Osteoblast (primary cell): ENCODE data around the gene CDKL2. TPM values are rescaled to one million over a fixed set of nuclear protein-coding genes. Genes with fewer than 3 reads are reported as not detected.

Experiments used
- DNase-seq: peaks from one replicate; pipeline ENCODE4 v3.0.0; 2011; ENCODE audit warnings: low spot score, mixed read lengths; ENCODE audit not compliant: insufficient read length; ENCODE audit errors: missing footprints
- H2AFZ ChIP-seq: 2 replicates; pipeline ENCODE4 v1.6.0; 2011; ENCODE audit warnings: mild to moderate bottlenecking, low read length
- H3K27ac ChIP-seq: 2 replicates; pipeline ENCODE4 v1.5.1; 2011; ENCODE audit warnings: mild to moderate bottlenecking, low read depth, low read length, moderate library complexity
- H3K27me3 ChIP-seq: 2 replicates; pipeline ENCODE4 v1.6.0; 2012; ENCODE audit warnings: mild to moderate bottlenecking, control low read depth, inconsistent platforms, low read length, moderate library complexity; ENCODE audit not compliant: insufficient read depth
- H3K36me3 ChIP-seq: 2 replicates; pipeline ENCODE4 v1.5.1; 2011; ENCODE audit warnings: mild to moderate bottlenecking, low read length, control low read depth, moderate library complexity; ENCODE audit not compliant: insufficient read depth
- H3K4me1 ChIP-seq: 2 replicates; pipeline ENCODE4 v1.5.1; 2011; ENCODE audit warnings: mild to moderate bottlenecking, low read length, control low read depth, moderate library complexity; ENCODE audit not compliant: insufficient read depth
- H3K4me2 ChIP-seq: 2 replicates; pipeline ENCODE4 v1.6.0; 2011; ENCODE audit warnings: mild to moderate bottlenecking, low read length; ENCODE audit not compliant: insufficient read depth
- H3K4me3 ChIP-seq: fragments of 200-600 bp; sonication (generic); 3 replicates; pipeline ENCODE4 v1.5.1; 2012; ENCODE audit warnings: mild to moderate bottlenecking, low read length, inconsistent platforms; ENCODE audit not compliant: insufficient read depth
- H3K79me2 ChIP-seq: 2 replicates; pipeline ENCODE4 v1.6.0; 2012; ENCODE audit warnings: mild to moderate bottlenecking, low read length, control low read depth, inconsistent platforms; ENCODE audit not compliant: insufficient read depth
- H3K9me3 ChIP-seq: 2 replicates; pipeline ENCODE4 v1.5.1; 2011; ENCODE audit warnings: low read depth, low read length, control low read depth
- H4K20me1 ChIP-seq: 2 replicates; pipeline ENCODE4 v1.6.0; 2012; ENCODE audit warnings: mild to moderate bottlenecking, low read length, control low read depth; ENCODE audit not compliant: insufficient read depth
- CTCF ChIP-seq: IDR thresholded peaks from 2 replicates; pipeline ENCODE4 v1.5.1; 2011; ENCODE audit warnings: mild to moderate bottlenecking, low read depth, low read length, moderate library complexity; ENCODE audit errors: extremely low read depth
- small RNA-seq: library from RNA; depleted of rRNA; stranded (forward); fragments of <200 nt; gene quantifications from one replicate; pipeline ENCODE3, GENCODE V24; 2012
- total RNA-seq: library from RNA; depleted of rRNA; stranded (reverse); fragments of >200 nt; gene quantifications from 2 replicates; pipeline ENCODE4 v1.2.3, GENCODE V29; 2012

CDKL2 gene
- total RNA-seq, 1 donor: 0.72 TPM

- no peak for TF ChIP-seq CTCF
- H3K9me3 ChIP-seq: no peaks in the 10 kb centered on the region
- no peaks in the 10 kb centered on the region for H4K20me1 ChIP-seq
- no peak overlapping the region for H3K4me2 ChIP-seq
- peaks cover 33% of the 10 kb centered on the region for H3K36me3 ChIP-seq
- no peak overlapping the region for H3K4me3 ChIP-seq
- no peaks in the 10 kb centered on the region for H3K27me3 ChIP-seq
- no peak overlapping the region for H3K27ac ChIP-seq
- H3K4me1 ChIP-seq: no peaks in the 10 kb centered on the region
- no peak overlapping the region for H2AFZ ChIP-seq
- no peaks in the 10 kb centered on the region for H3K79me2 ChIP-seq
- no peak for DNase-seq
These were observed 99.6 kb downstream of the CDKL2 start for GRCh38 chr4:75530556-75531322.

Small RNA genes lying within 50 kb of the gene (small RNA-seq; reads per million reads assigned to genes)
- not detected for gene RF00019

Other genes starting within 250 kb of the CDKL2 start
- gene RCHY1, start 116.1 kb downstream of the CDKL2 start, total RNA-seq: 20.0 and 27.9 TPM in 2 replicates
- 17.0 and 20.9 TPM in 2 replicates for gene THAP6, start 116.1 kb downstream of the CDKL2 start, total RNA-seq
- not detected in 2 replicates for gene ODAPH, start 74.5 kb downstream of the CDKL2 start, total RNA-seq
- gene G3BP2, start 42.9 kb upstream of the CDKL2 start, total RNA-seq: 159 and 171 TPM in 2 replicates
- gene USO1, start 94.0 kb upstream of the CDKL2 start, total RNA-seq: 120 and 122 TPM in 2 replicates